Astrocyte of the cerebellum (primary cell): ENCODE data around the gene CDH12.
"Not testable (repeated sequence)": the region's sequence is repeated elsewhere in the genome, so short reads cannot be mapped to it uniquely, and the experiment has no call there.

ENCODE experiments used
- DNase-seq: peaks from one replicate; pipeline ENCODE4 v3.0.0-alpha.2; 2011; ENCODE audit warnings: low read depth
- H3K4me3 ChIP-seq: 2 replicates; pipeline ENCODE4 v1.5.1; 2011; ENCODE audit warnings: mild to moderate bottlenecking, low read depth, low read length, moderate library complexity
- CTCF ChIP-seq: IDR thresholded peaks from 2 replicates; pipeline ENCODE4 v1.5.1; 2012; ENCODE audit warnings: low read length, low read depth, moderate library complexity, mild to moderate bottlenecking; ENCODE audit errors: missing control alignments
- in situ Hi-C: cut with HindIII; loops from 2 replicates; pipeline ENCODE4 v1.10.0; 2017; ENCODE audit warnings: low sequenced_read_pairs

Gene CDH12

GRCh38 chr5:22278164-22278563 is 575.0 kb downstream of the CDH12 start:
- in situ Hi-C loops = no loop called here
- no peak overlapping the region for H3K4me3 ChIP-seq
- no peak for TF ChIP-seq CTCF
- DNase-seq = no peak

GRCh38 chr5:22277006-22277405 is 576.1 kb downstream of the CDH12 start:
- no peak overlapping the region for H3K4me3 ChIP-seq
- DNase-seq = no peak
- no peak for TF ChIP-seq CTCF
- in situ Hi-C loops = no loop called here

GRCh38 chr5:22265855-22266254 is 587.3 kb downstream of the CDH12 start:
- DNase-seq, H3K4me3 ChIP-seq, in situ Hi-C loops: not testable (repeated sequence)

- no peak overlapping the region for H3K4me3 ChIP-seq
- no peak for DNase-seq
- in situ Hi-C loops = no loop called here
- no peak for TF ChIP-seq CTCF
Observed at GRCh38 chr5:22258139-22258538, 595.0 kb downstream of the CDH12 start.

- DNase-seq = no peak
- in situ Hi-C loops = no loop called here
- TF ChIP-seq CTCF = no peak
- no peak overlapping the region for H3K4me3 ChIP-seq
Observed at GRCh38 chr5:22250528-22250927, 602.6 kb downstream of the CDH12 start.

- TF ChIP-seq CTCF = no peak
- no peak for DNase-seq
- in situ Hi-C loops = no loop called here
- H3K4me3 ChIP-seq = no peak overlapping the region
Observed at GRCh38 chr5:22249209-22249729, 603.9 kb downstream of the CDH12 start.

- no peak for DNase-seq
- in situ Hi-C loops = no loop called here
- TF ChIP-seq CTCF = no peak
- no peak overlapping the region for H3K4me3 ChIP-seq
Observed at GRCh38 chr5:22245770-22246169, 607.4 kb downstream of the CDH12 start.
